Neuronal stem cell (in vitro differentiated cells): ENCODE measurements around the gene KRT86.

Experiments
- DNase-seq: peaks from one replicate; pipeline ENCODE4 v3.0.0-alpha.2; 2013; ENCODE audit warnings: low spot score
- H2AFZ ChIP-seq: one replicate; pipeline ENCODE4 v1.6.1; 2013; ENCODE audit warnings: mild to moderate bottlenecking, low read length, inconsistent platforms
- H2AK5ac ChIP-seq: 2 replicates; pipeline ENCODE4 v1.6.1; 2013; ENCODE audit warnings: low read depth, mild to moderate bottlenecking, inconsistent platforms, low read length, moderate library complexity, mixed read lengths
- H2BK120ac ChIP-seq: 2 replicates; pipeline ENCODE4 v1.6.1; 2013; ENCODE audit warnings: low read depth, mild to moderate bottlenecking, inconsistent platforms, low read length, moderate library complexity, mixed read lengths
- H2BK12ac ChIP-seq: one replicate; pipeline ENCODE4 v1.6.1; 2013; ENCODE audit warnings: low read length, inconsistent platforms
- H2BK15ac ChIP-seq: 2 replicates; pipeline ENCODE4 v1.6.1; 2013; ENCODE audit warnings: mild to moderate bottlenecking, low read length, inconsistent platforms, mixed read lengths
- H2BK5ac ChIP-seq: one replicate; pipeline ENCODE4 v1.6.1; 2013; ENCODE audit warnings: inconsistent platforms, mild to moderate bottlenecking, low read length, moderate library complexity
- H3K14ac ChIP-seq: one replicate; pipeline ENCODE4 v1.6.1; 2013; ENCODE audit warnings: low read length, inconsistent platforms
- H3K18ac ChIP-seq: 2 replicates; pipeline ENCODE4 v1.6.1; 2013; ENCODE audit warnings: low read length, inconsistent platforms
- H3K23ac ChIP-seq: 2 replicates; pipeline ENCODE4 v1.6.1; 2013; ENCODE audit warnings: low read depth, mild to moderate bottlenecking, mixed read lengths, low read length, inconsistent platforms; ENCODE audit not compliant: poor library complexity
- H3K27ac ChIP-seq: replicated peaks from 3 replicates; pipeline ENCODE4 v1.5.1; 2013; ENCODE audit warnings: low read length, inconsistent platforms
- H3K27me3 ChIP-seq, 3 experiments: 2 replicates each; pipeline ENCODE4 v1.6.1; 2013; ENCODE audit warnings: low read length in 3 of 3, mild to moderate bottlenecking in 2 of 3, inconsistent platforms in 1 of 3, low read depth in 1 of 3, mixed read lengths in 1 of 3, moderate library complexity in 1 of 3; ENCODE audit not compliant: control insufficient read depth in 3 of 3, insufficient read depth in 3 of 3
- H3K36me3 ChIP-seq, 2 donors: replicated peaks in 1 of 2; 2 replicates each; pipeline ENCODE4 v1.6.1; 2013; ENCODE audit warnings: low read length in 2 of 2; ENCODE audit not compliant: control insufficient read depth in 2 of 2, insufficient read depth in 2 of 2
- H3K4ac ChIP-seq: 2 replicates; pipeline ENCODE4 v1.6.1; 2013; ENCODE audit warnings: inconsistent platforms, mild to moderate bottlenecking, low read length, moderate library complexity
- H3K4me1 ChIP-seq, 2 donors: 1 replicate in 1 of 2; 2 replicates in 1 of 2; pipeline ENCODE4 v1.6.1; 2013; ENCODE audit warnings: low read length in 2 of 2, low read depth in 1 of 2; ENCODE audit not compliant: control insufficient read depth in 2 of 2, insufficient read depth in 1 of 2
- H3K4me2 ChIP-seq: one replicate; pipeline ENCODE4 v1.6.1; 2013; ENCODE audit warnings: mild to moderate bottlenecking, low read length, inconsistent platforms; ENCODE audit not compliant: insufficient read depth, poor library complexity, severe bottlenecking
- H3K4me3 ChIP-seq, 2 donors: 2 replicates each; pipeline ENCODE4 v1.5.1; 2013; ENCODE audit warnings: low read length in 2 of 2, mild to moderate bottlenecking in 2 of 2, inconsistent platforms in 1 of 2, moderate library complexity in 1 of 2
- H3K79me1 ChIP-seq: one replicate; pipeline ENCODE4 v1.6.1; 2013; ENCODE audit warnings: low read depth, mild to moderate bottlenecking, inconsistent platforms, low read length, moderate library complexity
- H3K9ac ChIP-seq: one replicate; pipeline ENCODE4 v1.6.1; 2013; ENCODE audit warnings: mild to moderate bottlenecking, low read depth, low read length, inconsistent platforms; ENCODE audit not compliant: poor library complexity
- H3K9me3 ChIP-seq, 2 donors: replicated peaks in 1 of 2; 2 replicates each; pipeline versions ENCODE3 to v1.6.1; 2013; ENCODE audit warnings: low read length in 2 of 2, mild to moderate bottlenecking in 2 of 2, inconsistent platforms in 1 of 2, low read depth in 1 of 2, mixed read lengths in 1 of 2, moderate library complexity in 1 of 2; ENCODE audit not compliant: control insufficient read depth in 2 of 2, insufficient read depth in 1 of 2
- H4K8ac ChIP-seq: one replicate; pipeline ENCODE4 v1.6.1; 2013; ENCODE audit warnings: low read depth, mild to moderate bottlenecking, inconsistent platforms, low read length, moderate library complexity
- H4K91ac ChIP-seq: one replicate; pipeline ENCODE4 v1.6.1; 2013; ENCODE audit warnings: low read length, low read depth, mild to moderate bottlenecking, inconsistent platforms; ENCODE audit not compliant: poor library complexity
- WGBS, 2 donors: extraction: QIAGEN DNeasy Blood & Tissue Kit; methylation state at CpG; one replicate each; pipeline ENCODE4 v1.1.7; 2013; ENCODE audit warnings: missing lambda C conversion rate in 2 of 2, mixed read lengths in 1 of 2; ENCODE audit not compliant: insufficient read length in 2 of 2, insufficient replicate concordance in 1 of 2; ENCODE audit errors: extremely low coverage in 2 of 2; 5-methylcytosine and 5-hydroxymethylcytosine counted together

The KRT86 gene

DNA sequence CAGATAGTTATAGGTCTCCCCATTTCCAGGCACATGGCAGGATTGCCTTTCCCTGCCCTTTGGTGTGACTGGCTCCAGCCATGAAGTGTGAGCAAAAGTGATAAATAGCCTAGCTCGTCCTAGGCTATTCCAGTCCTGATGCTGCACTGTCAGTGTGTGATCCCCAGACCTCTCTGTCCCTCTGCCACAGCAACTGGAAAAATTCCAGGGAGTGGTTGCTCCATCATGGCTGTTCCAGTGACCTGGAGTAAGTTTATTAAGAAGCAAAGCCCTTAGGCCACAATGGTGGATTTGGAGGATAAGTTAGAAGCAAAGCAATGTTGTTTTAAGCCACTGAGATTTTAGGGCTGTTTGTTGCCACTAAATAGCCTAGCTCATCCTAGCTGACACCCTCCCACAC is 56.6 kb downstream of the KRT86 start:
- no peak overlapping the region for H3K23ac ChIP-seq
- no peak overlapping the region for H3K14ac ChIP-seq
- no peaks in the 10 kb centered on the region for H3K36me3 ChIP-seq
- H3K4me3 ChIP-seq, result no peak overlapping the region
- no peak overlapping the region for H2BK120ac ChIP-seq
- no peak overlapping the region for H3K9ac ChIP-seq
- no peak overlapping the region for H3K4ac ChIP-seq
- no peak overlapping the region for H4K8ac ChIP-seq
- no peak overlapping the region for H2AK5ac ChIP-seq
- no peak overlapping the region for H2BK12ac ChIP-seq
- no peak overlapping the region for H2AFZ ChIP-seq
- H4K91ac ChIP-seq, result no peak overlapping the region
- H3K27me3 ChIP-seq, result no peaks in the 10 kb centered on the region
- H3K27ac ChIP-seq, result no peak overlapping the region
- no peak for DNase-seq
- H3K18ac ChIP-seq, result no peak overlapping the region
- no peaks in the 10 kb centered on the region for H3K79me1 ChIP-seq
- peaks cover 0 to 3% of the 10 kb centered on the region in 2 donors for H3K9me3 ChIP-seq
- H3K4me1 ChIP-seq, result no peaks in the 10 kb centered on the region
- H3K4me2 ChIP-seq, result no peak overlapping the region
- H2BK15ac ChIP-seq, result no peak overlapping the region
- H2BK5ac ChIP-seq, result no peak overlapping the region
- no CpG with 5 or more reads among the region's 1 CpG for WGBS, 2 donors

DNA sequence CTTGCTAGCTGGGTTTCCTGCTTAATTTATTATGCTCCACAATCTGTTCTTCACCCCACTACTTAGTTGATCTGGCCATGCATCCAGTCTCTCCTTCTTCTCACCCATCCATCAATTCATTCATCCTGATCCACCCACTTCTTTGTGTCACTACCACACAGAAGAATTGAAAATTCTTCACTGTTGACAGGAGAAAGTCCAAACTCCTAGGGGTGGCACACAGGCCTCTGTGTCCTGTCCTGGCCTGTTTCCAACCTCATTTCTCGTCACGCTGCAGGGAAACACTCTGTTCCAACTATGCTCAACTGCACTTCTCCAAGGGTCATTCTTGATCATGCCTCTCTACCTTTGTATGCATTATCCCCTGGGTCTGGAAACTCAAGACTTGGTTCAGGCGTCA is 57.4 kb downstream of the KRT86 start:
- no peaks in the 10 kb centered on the region for H3K27me3 ChIP-seq
- no peak overlapping the region for H2BK15ac ChIP-seq
- no peak overlapping the region for H3K18ac ChIP-seq
- no peak overlapping the region for H3K23ac ChIP-seq
- H3K27ac ChIP-seq, result no peak overlapping the region
- H4K8ac ChIP-seq, result no peak overlapping the region
- H2BK120ac ChIP-seq, result no peak overlapping the region
- H3K4ac ChIP-seq, result no peak overlapping the region
- no peak overlapping the region for H3K14ac ChIP-seq
- no peak overlapping the region for H3K9ac ChIP-seq
- H3K79me1 ChIP-seq, result no peaks in the 10 kb centered on the region
- no peak overlapping the region for H3K4me2 ChIP-seq
- H2BK5ac ChIP-seq, result no peak overlapping the region
- H4K91ac ChIP-seq, result no peak overlapping the region
- no peak overlapping the region for H2AFZ ChIP-seq
- no peak overlapping the region for H3K4me3 ChIP-seq
- no peak for DNase-seq
- H3K36me3 ChIP-seq, result no peaks in the 10 kb centered on the region
- H3K9me3 ChIP-seq, result peaks cover 0 to 3% of the 10 kb centered on the region in 2 donors
- no peak overlapping the region for H2AK5ac ChIP-seq
- no peaks in the 10 kb centered on the region for H3K4me1 ChIP-seq
- no peak overlapping the region for H2BK12ac ChIP-seq
- WGBS, 2 donors, result no CpG with 5 or more reads among the region's 3 CpGs

DNA sequence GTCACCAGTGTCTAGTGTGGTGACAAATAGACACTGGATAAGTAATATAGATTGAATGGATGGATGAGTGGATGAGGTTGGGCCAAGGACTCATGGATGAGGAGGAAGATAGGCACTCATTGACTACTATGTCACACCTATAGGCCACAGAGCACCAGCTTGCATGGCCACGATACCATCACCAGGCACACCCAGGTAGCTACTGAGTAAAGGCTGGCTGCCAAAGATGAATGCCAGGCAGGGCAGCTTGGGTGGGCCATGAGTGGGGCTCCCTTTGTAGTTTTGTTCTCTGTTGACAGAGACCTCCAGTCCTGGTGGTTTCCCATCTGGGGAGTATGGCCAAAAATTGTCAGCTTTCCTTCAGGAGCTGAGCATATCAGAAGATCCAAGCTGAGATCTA is 57.9 kb downstream of the KRT86 start:
- Histone ChIP-seq H3K9ac (no peak overlapping the region), H3K14ac (no peak overlapping the region), H3K79me1 (no peaks in the 10 kb centered on the region), H4K91ac (no peak overlapping the region), H2AK5ac (no peak overlapping the region), H3K18ac (no peak overlapping the region), H3K4me3 (no peak overlapping the region), H3K4me1 (no peaks in the 10 kb centered on the region), H3K27ac (no peak overlapping the region), H3K4me2 (no peak overlapping the region), H2BK12ac (no peak overlapping the region), H2BK5ac (no peak overlapping the region), H2BK120ac (no peak overlapping the region), H3K36me3 (no peaks in the 10 kb centered on the region), H3K23ac (no peak overlapping the region), H2BK15ac (no peak overlapping the region), H3K4ac (no peak overlapping the region), H2AFZ (no peak overlapping the region), H4K8ac (no peak overlapping the region), H3K9me3 (peaks cover 0 to 3% of the 10 kb centered on the region in 2 donors), H3K27me3 (no peaks in the 10 kb centered on the region)
- no peak for DNase-seq
- WGBS, 2 donors, result no CpG with 5 or more reads among the region's 1 CpG

DNA sequence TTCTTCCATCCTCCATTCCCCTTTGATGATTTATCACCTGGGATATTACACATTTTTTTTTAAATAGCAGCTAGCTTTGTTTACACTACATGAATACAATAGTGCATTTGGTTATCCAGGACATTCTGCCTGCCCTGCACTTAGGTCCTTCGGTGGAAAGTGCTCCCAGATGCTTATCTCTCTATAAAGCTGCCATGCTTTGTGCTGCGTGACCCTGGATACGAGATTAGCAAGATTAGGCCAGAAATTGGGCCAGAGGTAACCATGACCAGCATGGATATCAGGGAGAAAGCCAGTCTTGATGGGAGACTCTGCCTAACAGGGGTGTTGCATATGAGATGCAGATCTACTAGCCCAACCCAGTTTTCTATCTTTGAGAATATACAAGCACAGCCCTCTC is 58.9 kb downstream of the KRT86 start:
- no CpG with 5 or more reads among the region's 3 CpGs for WGBS, 2 donors
- no peaks in the 10 kb centered on the region for H3K27me3 ChIP-seq
- H4K91ac ChIP-seq, result no peak overlapping the region
- DNase-seq, result no peak
- no peaks in the 10 kb centered on the region for H3K36me3 ChIP-seq
- H3K18ac ChIP-seq, result no peak overlapping the region
- H3K4me2 ChIP-seq, result no peak overlapping the region
- H3K4me3 ChIP-seq, result no peak overlapping the region
- H3K9me3 ChIP-seq, result peaks cover 0 to 3% of the 10 kb centered on the region in 2 donors
- H2BK5ac ChIP-seq, result no peak overlapping the region
- no peaks in the 10 kb centered on the region for H3K79me1 ChIP-seq
- no peak overlapping the region for H3K23ac ChIP-seq
- H2AK5ac ChIP-seq, result no peak overlapping the region
- no peak overlapping the region for H2BK120ac ChIP-seq
- H4K8ac ChIP-seq, result no peak overlapping the region
- no peak overlapping the region for H3K4ac ChIP-seq
- H2BK15ac ChIP-seq, result no peak overlapping the region
- H3K9ac ChIP-seq, result no peak overlapping the region
- H3K27ac ChIP-seq, result no peak overlapping the region
- no peaks in the 10 kb centered on the region for H3K4me1 ChIP-seq
- no peak overlapping the region for H3K14ac ChIP-seq
- no peak overlapping the region for H2BK12ac ChIP-seq
- no peak overlapping the region for H2AFZ ChIP-seq
